ENCODE results near the gene CD59.

DNA sequence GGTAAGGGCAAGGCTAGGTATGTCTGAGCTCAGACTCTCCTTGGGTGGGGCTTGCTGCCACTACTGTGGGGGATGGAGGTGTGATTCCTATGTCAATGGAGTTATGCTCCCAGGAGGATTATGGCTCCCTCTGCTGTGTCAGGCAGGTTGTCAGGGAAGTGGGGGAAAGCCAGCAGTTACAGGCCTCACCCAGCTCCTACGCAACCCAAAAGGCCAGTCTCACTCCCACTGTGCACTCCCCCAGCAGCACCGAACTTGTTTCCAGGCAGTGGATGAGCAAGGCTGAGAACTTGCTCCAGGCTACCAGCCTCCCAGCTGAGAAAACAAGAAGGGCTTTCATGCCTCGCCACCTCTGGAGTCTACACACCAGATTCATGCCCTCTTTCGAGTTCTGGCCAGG is 53.8 kb downstream of the CD59 start:
- TF ChIP-seq, protein P1, sequence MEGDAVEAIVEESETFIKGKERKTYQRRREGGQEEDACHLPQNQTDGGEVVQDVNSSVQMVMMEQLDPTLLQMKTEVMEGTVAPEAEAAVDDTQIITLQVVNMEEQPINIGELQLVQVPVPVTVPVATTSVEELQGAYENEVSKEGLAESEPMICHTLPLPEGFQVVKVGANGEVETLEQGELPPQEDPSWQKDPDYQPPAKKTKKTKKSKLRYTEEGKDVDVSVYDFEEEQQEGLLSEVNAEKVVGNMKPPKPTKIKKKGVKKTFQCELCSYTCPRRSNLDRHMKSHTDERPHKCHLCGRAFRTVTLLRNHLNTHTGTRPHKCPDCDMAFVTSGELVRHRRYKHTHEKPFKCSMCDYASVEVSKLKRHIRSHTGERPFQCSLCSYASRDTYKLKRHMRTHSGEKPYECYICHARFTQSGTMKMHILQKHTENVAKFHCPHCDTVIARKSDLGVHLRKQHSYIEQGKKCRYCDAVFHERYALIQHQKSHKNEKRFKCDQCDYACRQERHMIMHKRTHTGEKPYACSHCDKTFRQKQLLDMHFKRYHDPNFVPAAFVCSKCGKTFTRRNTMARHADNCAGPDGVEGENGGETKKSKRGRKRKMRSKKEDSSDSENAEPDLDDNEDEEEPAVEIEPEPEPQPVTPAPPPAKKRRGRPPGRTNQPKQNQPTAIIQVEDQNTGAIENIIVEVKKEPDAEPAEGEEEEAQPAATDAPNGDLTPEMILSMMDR (IDR thresholded peaks at IDR 0.05; ENCODE audit: insufficient read depth, low read length, poor library complexity, severe bottlenecking) = no peak
- TF ChIP-seq EZH2phosphoT487 (conservative IDR thresholded peaks at IDR 0.05; ENCODE audit: low read length) = no peak
